ENCODE measurements around the gene SEC22A. TPM values are rescaled to one million over a fixed set of nuclear protein-coding genes. Genes with fewer than 3 reads are reported as not detected.

Gene SEC22A
- total RNA-seq, 1 donor from 2014 or later, result 15.4 TPM

DNA sequence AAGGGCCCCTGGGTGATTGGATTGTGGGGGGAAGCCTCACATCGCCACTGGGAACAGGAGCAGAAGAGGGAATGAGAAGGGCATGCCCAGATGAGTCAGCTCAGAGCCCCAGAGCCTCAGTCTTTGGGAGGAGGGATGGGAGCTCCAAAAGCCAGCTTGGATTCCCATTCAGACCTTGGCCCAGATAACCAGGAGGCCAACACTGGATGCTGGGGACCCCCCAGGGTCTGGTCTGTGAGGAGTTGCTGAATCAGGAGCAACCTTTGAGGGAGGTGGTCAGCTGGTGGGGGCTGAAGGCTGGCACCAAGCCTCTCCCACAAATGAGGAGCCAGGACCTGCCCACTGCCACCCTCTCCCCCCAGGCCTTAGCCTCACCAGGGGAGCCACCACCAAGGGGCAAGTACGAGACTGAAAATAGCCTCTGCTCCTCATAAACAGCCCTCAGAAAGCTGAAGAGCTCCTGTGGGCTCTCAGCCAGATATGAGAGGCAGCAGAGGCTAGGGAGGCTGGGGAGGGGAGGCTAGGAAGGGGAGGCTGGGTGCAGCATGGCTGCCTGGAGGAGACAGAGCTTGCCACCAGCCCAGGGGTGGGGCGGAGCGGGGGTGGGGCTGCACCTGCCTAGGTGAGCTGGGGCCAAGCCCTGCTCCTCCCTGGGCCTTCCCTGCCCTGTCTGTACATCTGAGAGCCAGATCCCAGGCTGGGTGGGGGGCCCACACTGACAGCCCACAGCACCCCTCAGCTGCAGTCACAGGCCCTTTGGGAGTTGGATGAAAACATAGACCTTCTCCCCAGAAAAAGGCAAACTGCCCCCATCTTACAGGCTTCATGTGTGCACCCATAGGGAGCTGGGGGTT is 99.8 kb downstream of the SEC22A start:
- Mint-ChIP-seq H3K4me1 (no peaks in the 10 kb centered on the region), H3K9me3 (no peaks in the 10 kb centered on the region), H3K4me3 (no peak overlapping the region), H3K36me3 (ENCODE audit: low read depth) (no peaks in the 10 kb centered on the region), H3K27ac (ENCODE audit: unreplicated experiment) (no peak overlapping the region), H3K27me3 (ENCODE audit: low read depth) (no peaks in the 10 kb centered on the region)
- TF ChIP-seq, protein P1, sequence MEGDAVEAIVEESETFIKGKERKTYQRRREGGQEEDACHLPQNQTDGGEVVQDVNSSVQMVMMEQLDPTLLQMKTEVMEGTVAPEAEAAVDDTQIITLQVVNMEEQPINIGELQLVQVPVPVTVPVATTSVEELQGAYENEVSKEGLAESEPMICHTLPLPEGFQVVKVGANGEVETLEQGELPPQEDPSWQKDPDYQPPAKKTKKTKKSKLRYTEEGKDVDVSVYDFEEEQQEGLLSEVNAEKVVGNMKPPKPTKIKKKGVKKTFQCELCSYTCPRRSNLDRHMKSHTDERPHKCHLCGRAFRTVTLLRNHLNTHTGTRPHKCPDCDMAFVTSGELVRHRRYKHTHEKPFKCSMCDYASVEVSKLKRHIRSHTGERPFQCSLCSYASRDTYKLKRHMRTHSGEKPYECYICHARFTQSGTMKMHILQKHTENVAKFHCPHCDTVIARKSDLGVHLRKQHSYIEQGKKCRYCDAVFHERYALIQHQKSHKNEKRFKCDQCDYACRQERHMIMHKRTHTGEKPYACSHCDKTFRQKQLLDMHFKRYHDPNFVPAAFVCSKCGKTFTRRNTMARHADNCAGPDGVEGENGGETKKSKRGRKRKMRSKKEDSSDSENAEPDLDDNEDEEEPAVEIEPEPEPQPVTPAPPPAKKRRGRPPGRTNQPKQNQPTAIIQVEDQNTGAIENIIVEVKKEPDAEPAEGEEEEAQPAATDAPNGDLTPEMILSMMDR (conservative IDR thresholded peaks at IDR 0.05), result no peak
- no peak for DNase-seq (ENCODE audit: low read depth, low spot score)

DNA sequence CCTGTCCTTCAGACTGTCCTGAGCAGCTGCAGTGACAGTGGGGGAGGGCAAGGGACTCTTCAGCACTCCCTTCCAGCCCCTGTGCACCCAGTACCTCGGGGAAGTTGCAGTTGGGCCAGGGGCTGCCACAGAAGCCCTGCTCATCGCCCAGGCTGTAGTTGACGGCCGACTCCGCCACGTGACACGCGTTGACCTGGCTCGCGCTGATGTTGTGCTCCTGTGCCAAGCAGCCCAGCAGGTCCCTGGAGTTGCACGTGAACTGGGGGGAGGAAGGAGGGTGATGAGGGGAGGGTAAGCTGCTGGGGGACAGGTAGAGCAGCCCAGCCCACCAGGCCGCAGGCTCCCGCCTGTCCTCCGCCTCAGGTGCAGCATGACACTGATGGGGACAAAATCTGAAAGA is 101.2 kb downstream of the SEC22A start:
- Mint-ChIP-seq H3K27ac (ENCODE audit: unreplicated experiment) (no peak overlapping the region), H3K4me1 (no peaks in the 10 kb centered on the region), H3K27me3 (ENCODE audit: low read depth) (no peaks in the 10 kb centered on the region), H3K36me3 (ENCODE audit: low read depth) (no peaks in the 10 kb centered on the region), H3K4me3 (no peak overlapping the region), H3K9me3 (no peaks in the 10 kb centered on the region)
- TF ChIP-seq, protein P1 (conservative IDR thresholded peaks at IDR 0.05), result no peak
- DNase-seq (ENCODE audit: low read depth, low spot score), result no peak

GRCh38 chr3:123303976-123304560 is 102.3 kb downstream of the SEC22A start:
- Mint-ChIP-seq H3K27ac (ENCODE audit: unreplicated experiment) (no peak overlapping the region), H3K4me1 (no peaks in the 10 kb centered on the region), H3K4me3 (no peak overlapping the region), H3K27me3 (ENCODE audit: low read depth) (no peaks in the 10 kb centered on the region), H3K9me3 (no peaks in the 10 kb centered on the region), H3K36me3 (ENCODE audit: low read depth) (no peaks in the 10 kb centered on the region)
- TF ChIP-seq, protein P1 (conservative IDR thresholded peaks at IDR 0.05), result no peak
- DNase-seq (ENCODE audit: low read depth, low spot score), result no peak

DNA sequence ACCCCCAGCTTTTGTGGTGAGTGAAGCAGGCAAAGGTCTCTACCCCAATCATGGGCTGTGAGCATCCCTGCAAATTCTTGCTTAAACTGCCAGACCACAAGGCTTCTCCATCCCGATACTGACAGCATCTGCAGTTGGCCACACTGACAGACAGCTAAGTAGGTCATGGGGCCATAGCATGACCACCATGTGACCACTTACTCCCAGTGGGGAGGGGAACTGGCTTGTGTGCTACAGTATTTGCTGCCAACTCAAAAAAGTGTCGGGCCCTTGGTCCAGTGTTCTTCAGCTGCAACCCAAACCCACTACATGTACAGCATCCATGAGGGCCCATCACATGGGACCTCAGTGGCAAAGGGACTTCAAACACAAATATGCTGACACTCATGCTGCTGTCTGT is 103.4 kb downstream of the SEC22A start:
- TF ChIP-seq, protein P1 (conservative IDR thresholded peaks at IDR 0.05), result no peak
- DNase-seq (ENCODE audit: low read depth, low spot score), result no peak
- H3K27ac Mint-ChIP-seq (ENCODE audit: unreplicated experiment), result no peak overlapping the region
- H3K4me3 Mint-ChIP-seq, result no peak overlapping the region
- no peaks in the 10 kb centered on the region for H3K36me3 Mint-ChIP-seq (ENCODE audit: low read depth)
- H3K4me1 Mint-ChIP-seq, result no peaks in the 10 kb centered on the region
- no peaks in the 10 kb centered on the region for H3K9me3 Mint-ChIP-seq
- no peaks in the 10 kb centered on the region for H3K27me3 Mint-ChIP-seq (ENCODE audit: low read depth)

DNA sequence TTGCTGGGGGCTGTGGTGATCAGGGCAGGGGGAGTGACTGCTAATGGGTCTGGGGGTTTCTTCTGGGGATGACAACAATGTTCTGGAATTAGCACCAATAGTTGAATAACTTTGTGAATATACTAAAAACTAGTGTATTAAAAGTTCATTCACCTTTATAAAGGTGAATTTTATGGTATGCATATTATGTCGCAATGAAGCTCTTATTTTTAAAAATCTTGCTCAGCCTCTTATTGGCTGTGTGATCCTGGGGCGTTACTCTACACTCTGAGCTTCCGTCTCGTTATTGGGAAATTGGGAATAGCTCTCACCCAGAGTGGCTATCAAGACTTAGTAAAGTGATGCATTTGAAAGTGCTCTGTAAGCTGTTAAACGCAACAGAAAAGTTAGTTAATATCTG is 105.3 kb downstream of the SEC22A start:
- Mint-ChIP-seq H3K27me3 (ENCODE audit: low read depth) (no peaks in the 10 kb centered on the region), H3K9me3 (no peaks in the 10 kb centered on the region), H3K4me1 (no peaks in the 10 kb centered on the region), H3K4me3 (no peak overlapping the region), H3K36me3 (ENCODE audit: low read depth) (no peaks in the 10 kb centered on the region), H3K27ac (ENCODE audit: unreplicated experiment) (no peak overlapping the region)
- DNase-seq (ENCODE audit: low read depth, low spot score), result no peak
- TF ChIP-seq, protein P1 (conservative IDR thresholded peaks at IDR 0.05), result no peak
